H1 (cell line): ENCODE measurements around the gene CEP85. TPM values are rescaled to one million over a fixed set of nuclear protein-coding genes. Genes with fewer than 3 reads are reported as not detected.

Source experiments
- ATF2 ChIP-seq: IDR thresholded peaks from 2 replicates; pipeline ENCODE4 v1.6.1; 2012; ENCODE audit warnings: low read length, inconsistent platforms
- EP300 ChIP-seq, 2 experiments: IDR thresholded peaks; 1 replicate in 1 of 2; 2 replicates in 1 of 2; pipeline ENCODE4 v1.6.1; 2011 to 2012; ENCODE audit warnings: low read depth in 2 of 2, low read length in 2 of 2, mild to moderate bottlenecking in 2 of 2, borderline replicate concordance in 1 of 2, inconsistent platforms in 1 of 2, moderate library complexity in 1 of 2
- SIRT6 ChIP-seq: IDR thresholded peaks from one replicate; pipeline ENCODE4 v1.7.1; 2012; ENCODE audit warnings: low read length, inconsistent platforms
- TEAD4 ChIP-seq: IDR thresholded peaks from 2 replicates; pipeline ENCODE4 v1.6.1; 2012; ENCODE audit warnings: low read depth, low read length, inconsistent platforms, mixed read lengths
- USF2 ChIP-seq: IDR thresholded peaks from 2 replicates; pipeline ENCODE4 v1.6.1; 2011; ENCODE audit warnings: low read length, improper control_type of control experiment
- polyA plus RNA-seq, 7 experiments: library from polyadenylated mRNA; depleted of rRNA in 3 of 7; stranded (reverse) in 5 of 7; unstranded in 2 of 7; fragments of >200 nt in 5 of 7; fragments of 200-250 nt in 2 of 7; gene quantifications; 1 replicate in 5 of 7; 2 replicates in 1 of 7; 4 replicates in 1 of 7; pipeline versions ENCODE4 v1.2.1 to v1.2.3, GENCODE V29; 2011 to 2013; ENCODE audit warnings: missing spikeins in 2 of 7, mixed read lengths in 2 of 7
- total RNA-seq: library from RNA; stranded (reverse); fragmentation: NEBNext Ultra II Directional; extraction: Animal tissue kit (Norgen Biotek cat#: 25700); gene quantifications from 2 replicates; pipeline ENCODE4 v1.2.1, GENCODE V29; 2021

CEP85 gene
- total and polyA plus RNA-seq, 2 of the 8 experiments (the other 6 are each of a cell fraction or from before 2014, with no cell fraction given) = 40.4 to 43.7 TPM

- TF ChIP-seq SIRT6 = no peak
- no peak for TF ChIP-seq USF2
- TF ChIP-seq TEAD4 = no peak
- no peak for TF ChIP-seq ATF2
- no peak for TF ChIP-seq EP300 (IDR thresholded peaks at IDR 0.05; ENCODE audit: borderline replicate concordance in 1 of 2, low read depth in 2 of 2, low read length in 2 of 2)
These were observed 13.6 kb upstream of the CEP85 start (continued) for GRCh38 chr1:26220199-26220912.
